ENCODE results near the gene PIH1D1. TPM values are rescaled to one million over a fixed set of nuclear protein-coding genes. Genes with fewer than 3 reads are reported as not detected.
A peak's percentile ranks its signal among the peaks of the same experiment; 100 is the strongest.

Gene PIH1D1
- total RNA-seq, 2 experiments from 2014 or later = 145 to 151 TPM

GRCh38 chr19:49433240-49433901, 18.2 kb downstream of the PIH1D1 start:
- Mint-ChIP-seq H3K4me1 (ENCODE audit: low read depth) (peaks cover 44% of the 10 kb centered on the region), H3K4me3 (peak overlapping the region; percentile 5), H3K9me3 (no peaks in the 10 kb centered on the region), H3K36me3 (ENCODE audit: low read depth) (no peaks in the 10 kb centered on the region), H3K27me3 (peaks cover 99% of the 10 kb centered on the region), H3K27ac (no peak overlapping the region)
- Histone ChIP-seq H3K4me3 (ENCODE audit: low read length) (no peak overlapping the region), H3K27me3 (ENCODE audit: control insufficient read depth in 1 of 2, insufficient read depth in 2 of 2, low read length in 2 of 2) (peaks cover 92 to 96% of the 10 kb centered on the region in 2 experiments), H3K36me3 (ENCODE audit: insufficient read depth, low read length) (no peaks in the 10 kb centered on the region), H3K4me1 (ENCODE audit: insufficient read depth, low read length) (peaks cover 47% of the 10 kb centered on the region), H3K27ac (ENCODE audit: low read depth in 1 of 2, low read length in 2 of 2) (no peak overlapping the region), H3K9me3 (ENCODE audit: control insufficient read depth in 1 of 2, insufficient read depth in 1 of 2, low read length in 2 of 2) (peaks cover 0 to 54% of the 10 kb centered on the region in 2 experiments)
- no peak for TF ChIP-seq CTCF (IDR thresholded peaks at IDR 0.05)
- DNase-seq (peak in 1 of 14 experiments; percentile 27), ATAC-seq (ENCODE audit: poor library complexity) (no peak)
- ChIA-PET POLR2A (interaction anchor here (0.7 to 1.0 kb wide), 2 partner anchors 12 to 20 kb away, joined by 3 read pairs; partner anchors contain the start of gene ALDH16A1), CTCF (interaction anchor here (1.2 kb wide), 1 partner anchor 11 kb away, joined by 3 read pairs; no protein-coding TSS in a partner anchor)
- intact Hi-C loops (cut with DNase I, micrococcal nuclease) = no loop called here

- H3K4me3 Mint-ChIP-seq = no peak overlapping the region
- Histone ChIP-seq H3K27ac (ENCODE audit: low read depth in 1 of 2, low read length in 2 of 2) (no peak overlapping the region), H3K9me3 (ENCODE audit: control insufficient read depth in 1 of 2, insufficient read depth in 1 of 2, low read length in 2 of 2) (peaks cover 0 to 64% of the 10 kb centered on the region in 2 experiments), H3K27me3 (ENCODE audit: control insufficient read depth in 1 of 2, insufficient read depth in 2 of 2, low read length in 2 of 2) (peaks cover 92 to 96% of the 10 kb centered on the region in 2 experiments), H3K4me1 (ENCODE audit: insufficient read depth, low read length) (peaks cover 56% of the 10 kb centered on the region), H3K36me3 (ENCODE audit: insufficient read depth, low read length) (no peaks in the 10 kb centered on the region), H3K4me3 (ENCODE audit: low read length) (no peak overlapping the region)
- intact Hi-C loops (cut with DNase I, micrococcal nuclease) = no loop called here
- H3K27ac Mint-ChIP-seq = no peak overlapping the region
- H3K27me3 Mint-ChIP-seq = peaks cover 98% of the 10 kb centered on the region
- DNase-seq (peak in 6 of 14 experiments; percentile 24 to 65 (median 48)), ATAC-seq (ENCODE audit: poor library complexity) (peak; percentile 58)
- POLR2A ChIA-PET = no interaction called here
- no peaks in the 10 kb centered on the region for H3K9me3 Mint-ChIP-seq
- TF ChIP-seq CTCF (IDR thresholded peaks at IDR 0.05) = no peak
- CTCF ChIA-PET = interaction anchor here (0.8 kb wide), 1 partner anchor 10 kb away, joined by 3 read pairs; no protein-coding TSS in a partner anchor
- H3K4me1 Mint-ChIP-seq (ENCODE audit: low read depth) = peaks cover 52% of the 10 kb centered on the region
- H3K36me3 Mint-ChIP-seq (ENCODE audit: low read depth) = no peaks in the 10 kb centered on the region
These were observed 19.2 kb downstream of the PIH1D1 start for GRCh38 chr19:49432141-49433073.

GRCh38 chr19:49431330-49431749, 20.3 kb downstream of the PIH1D1 start:
- intact Hi-C loops (cut with DNase I, micrococcal nuclease) = no loop called here
- Mint-ChIP-seq H3K4me3 (no peak overlapping the region), H3K27me3 (peaks cover 98% of the 10 kb centered on the region), H3K9me3 (no peaks in the 10 kb centered on the region), H3K27ac (no peak overlapping the region), H3K36me3 (ENCODE audit: low read depth) (no peaks in the 10 kb centered on the region), H3K4me1 (ENCODE audit: low read depth) (peaks cover 61% of the 10 kb centered on the region)
- Histone ChIP-seq H3K27ac (ENCODE audit: low read depth in 1 of 2, low read length in 2 of 2) (no peak overlapping the region), H3K36me3 (ENCODE audit: insufficient read depth, low read length) (no peaks in the 10 kb centered on the region), H3K9me3 (ENCODE audit: control insufficient read depth in 1 of 2, insufficient read depth in 1 of 2, low read length in 2 of 2) (peaks cover 0 to 62% of the 10 kb centered on the region in 2 experiments), H3K4me1 (ENCODE audit: insufficient read depth, low read length) (peaks cover 55% of the 10 kb centered on the region), H3K4me3 (ENCODE audit: low read length) (no peak overlapping the region), H3K27me3 (ENCODE audit: control insufficient read depth in 1 of 2, insufficient read depth in 2 of 2, low read length in 2 of 2) (peaks cover 94 to 96% of the 10 kb centered on the region in 2 experiments)
- POLR2A ChIA-PET = no interaction called here
- DNase-seq (peak in 4 of 14 experiments; percentile 24 to 68 (median 44)), ATAC-seq (ENCODE audit: poor library complexity) (no peak)
- no peak for TF ChIP-seq CTCF (IDR thresholded peaks at IDR 0.05)
- CTCF ChIA-PET = interaction anchor here (0.8 to 1.2 kb wide), 2 partner anchors 11 to 40 kb away, joined by 3 read pairs; no protein-coding TSS in a partner anchor

Data from CD4-positive, alpha-beta T cell (primary cell).